ENCODE results near the gene KRTAP12-4.
"Not testable (repeated sequence)": the region's sequence is repeated elsewhere in the genome, so short reads cannot be mapped to it uniquely, and the experiment has no call there.

The KRTAP12-4 gene

DNA sequence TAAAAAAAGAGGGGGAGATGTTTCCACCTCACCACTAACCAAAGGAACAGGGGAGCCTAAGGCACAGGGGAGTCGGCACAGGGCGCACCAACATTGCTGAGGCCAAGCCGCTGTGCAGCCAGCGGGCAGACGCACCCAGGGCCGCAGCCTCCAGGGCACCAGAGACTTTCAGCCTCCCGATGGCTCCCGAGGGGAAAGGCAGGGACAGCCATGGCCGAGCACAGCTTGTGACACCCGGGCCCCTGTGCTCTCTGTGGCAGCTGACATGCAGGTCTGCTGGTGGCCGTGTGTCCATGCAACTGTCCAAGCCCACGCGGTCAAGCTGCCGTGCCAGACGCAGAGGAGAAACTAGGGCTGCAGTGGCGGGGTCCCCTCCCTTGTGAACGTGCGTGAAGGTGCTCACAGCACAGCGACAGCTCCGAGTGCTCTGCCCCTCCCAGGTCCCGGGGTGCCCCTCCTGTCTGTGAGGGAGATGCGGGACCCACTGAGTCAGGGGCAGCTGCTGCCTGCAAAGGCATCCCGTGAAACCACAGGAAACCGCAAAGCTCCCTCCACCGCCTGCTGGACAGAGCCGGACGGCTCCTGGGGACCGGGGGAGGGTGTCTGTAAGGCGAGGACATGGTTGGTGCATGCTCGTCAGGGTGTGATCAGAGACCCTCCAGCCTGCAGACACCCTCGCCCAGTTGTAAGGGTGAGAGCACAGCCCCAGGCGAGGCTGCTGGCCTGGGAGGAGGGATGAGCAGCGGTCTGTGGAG, 5.7 kb downstream of the KRTAP12-4 start:
- H3K4me3 ChIP-seq (ENCODE audit: low read depth, low read length), result no peak overlapping the region
- no peak for DNase-seq (ENCODE audit: low read depth)
- TF ChIP-seq, protein P1, sequence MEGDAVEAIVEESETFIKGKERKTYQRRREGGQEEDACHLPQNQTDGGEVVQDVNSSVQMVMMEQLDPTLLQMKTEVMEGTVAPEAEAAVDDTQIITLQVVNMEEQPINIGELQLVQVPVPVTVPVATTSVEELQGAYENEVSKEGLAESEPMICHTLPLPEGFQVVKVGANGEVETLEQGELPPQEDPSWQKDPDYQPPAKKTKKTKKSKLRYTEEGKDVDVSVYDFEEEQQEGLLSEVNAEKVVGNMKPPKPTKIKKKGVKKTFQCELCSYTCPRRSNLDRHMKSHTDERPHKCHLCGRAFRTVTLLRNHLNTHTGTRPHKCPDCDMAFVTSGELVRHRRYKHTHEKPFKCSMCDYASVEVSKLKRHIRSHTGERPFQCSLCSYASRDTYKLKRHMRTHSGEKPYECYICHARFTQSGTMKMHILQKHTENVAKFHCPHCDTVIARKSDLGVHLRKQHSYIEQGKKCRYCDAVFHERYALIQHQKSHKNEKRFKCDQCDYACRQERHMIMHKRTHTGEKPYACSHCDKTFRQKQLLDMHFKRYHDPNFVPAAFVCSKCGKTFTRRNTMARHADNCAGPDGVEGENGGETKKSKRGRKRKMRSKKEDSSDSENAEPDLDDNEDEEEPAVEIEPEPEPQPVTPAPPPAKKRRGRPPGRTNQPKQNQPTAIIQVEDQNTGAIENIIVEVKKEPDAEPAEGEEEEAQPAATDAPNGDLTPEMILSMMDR (IDR thresholded peaks at IDR 0.05; ENCODE audit: low read depth, low read length, missing control alignments), result no peak
- in situ Hi-C loops (cut with HindIII; ENCODE audit: low sequenced_read_pairs), result loop anchor here (5.0 kb wide), 1 partner anchor 44 kb away; no protein-coding TSS in a partner anchor

DNA sequence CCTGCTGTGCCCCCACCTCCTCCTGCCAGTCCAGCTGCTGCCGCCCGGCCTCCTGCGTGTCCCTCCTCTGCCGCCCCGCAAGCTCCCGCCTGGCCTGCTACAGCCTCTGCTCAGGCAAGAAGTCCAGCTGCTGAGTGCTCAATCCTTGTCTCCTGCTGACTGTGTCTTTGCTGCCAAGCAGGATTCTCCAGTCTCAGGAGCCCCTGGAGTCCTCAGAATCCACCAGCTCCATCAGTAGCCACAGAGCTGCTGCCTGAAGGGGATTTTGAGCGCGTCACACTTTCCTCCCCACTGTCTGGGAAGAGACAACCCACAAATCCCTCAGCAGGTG, 7.3 kb downstream of the KRTAP12-4 start:
- no peak overlapping the region for H3K4me3 ChIP-seq (ENCODE audit: low read depth, low read length)
- TF ChIP-seq, protein P1 (IDR thresholded peaks at IDR 0.05; ENCODE audit: low read depth, low read length, missing control alignments), result no peak
- in situ Hi-C loops (cut with HindIII; ENCODE audit: low sequenced_read_pairs), result loop anchor here (5.0 kb wide), 1 partner anchor 45 kb away; no protein-coding TSS in a partner anchor
- no peak for DNase-seq (ENCODE audit: low read depth)

DNA sequence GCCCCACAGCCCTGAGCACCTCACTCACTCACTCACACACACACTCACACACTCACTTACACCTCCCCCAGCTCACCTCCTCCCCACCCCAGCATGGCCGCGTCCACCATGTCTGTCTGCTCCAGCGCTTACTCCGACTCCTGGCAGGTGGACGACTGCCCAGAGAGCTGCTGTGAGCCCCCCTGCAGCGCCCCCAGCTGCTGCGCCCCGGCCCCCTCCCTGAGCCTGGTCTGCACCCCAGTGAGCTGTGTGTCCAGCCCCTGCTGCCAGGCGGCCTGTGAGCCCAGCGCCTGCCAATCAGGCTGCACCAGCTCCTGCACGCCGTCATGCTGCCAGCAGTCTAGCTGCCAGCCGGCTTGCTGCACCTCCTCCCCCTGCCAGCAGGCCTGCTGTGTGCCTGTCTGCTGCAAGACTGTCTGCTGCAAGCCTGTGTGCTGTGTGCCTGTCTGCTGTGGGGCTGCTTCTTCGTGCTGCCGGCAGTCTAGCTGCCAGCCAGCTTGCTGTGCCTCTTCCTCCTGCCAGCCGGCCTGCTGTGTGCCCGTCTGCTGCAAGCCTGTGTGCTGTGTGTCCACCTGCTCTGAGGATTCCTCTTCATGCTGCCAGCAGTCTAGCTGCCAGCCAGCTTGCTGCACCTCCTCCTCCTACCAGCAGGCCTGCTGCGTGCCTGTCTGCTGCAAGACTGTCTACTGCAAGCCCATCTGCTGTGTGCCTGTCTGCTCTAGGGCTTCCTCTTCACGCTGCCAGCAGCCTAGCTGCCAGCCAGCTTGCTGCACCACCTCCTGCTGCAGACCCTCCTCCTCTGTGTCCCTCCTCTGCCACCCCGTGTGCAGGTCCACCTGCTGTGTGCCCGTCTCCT, 7.9 kb downstream of the KRTAP12-4 start, which contains the start of gene KRTAP10-11:
Gene KRTAP10-11, plus strand, starts transcription at position 49 of the 856 bp plus-strand sequence. Its CDS starts 45 bp downstream, at position 94.
- H3K4me3 ChIP-seq (ENCODE audit: low read depth, low read length); DNase-seq (ENCODE audit: low read depth): not testable (repeated sequence)
- in situ Hi-C loops (cut with HindIII; ENCODE audit: low sequenced_read_pairs), result loop anchor here (5.0 kb wide), 1 partner anchor 46 kb away; no protein-coding TSS in a partner anchor

DNA sequence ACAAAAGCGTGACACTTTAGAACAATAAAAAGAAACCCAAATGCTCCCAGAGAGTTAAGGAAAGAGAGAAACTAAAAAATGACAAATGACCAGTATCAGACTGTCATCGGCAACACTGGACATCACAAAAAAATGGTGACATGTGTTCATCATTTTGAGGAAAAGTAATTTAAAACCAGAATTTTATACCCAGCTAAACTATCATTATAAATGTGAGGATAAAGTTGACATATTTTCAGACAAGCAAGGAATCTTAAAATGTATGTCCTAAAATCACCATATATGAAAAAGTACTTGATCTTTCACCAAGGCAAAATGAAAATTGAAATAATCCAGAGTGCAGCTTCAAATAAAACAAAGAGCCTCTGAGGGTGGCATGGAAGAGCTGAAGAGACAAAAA, 9.6 kb downstream of the KRTAP12-4 start:
- in situ Hi-C loops (cut with HindIII; ENCODE audit: low sequenced_read_pairs), result loop anchor here (5.0 kb wide), 1 partner anchor 47 kb away; no protein-coding TSS in a partner anchor

DNA sequence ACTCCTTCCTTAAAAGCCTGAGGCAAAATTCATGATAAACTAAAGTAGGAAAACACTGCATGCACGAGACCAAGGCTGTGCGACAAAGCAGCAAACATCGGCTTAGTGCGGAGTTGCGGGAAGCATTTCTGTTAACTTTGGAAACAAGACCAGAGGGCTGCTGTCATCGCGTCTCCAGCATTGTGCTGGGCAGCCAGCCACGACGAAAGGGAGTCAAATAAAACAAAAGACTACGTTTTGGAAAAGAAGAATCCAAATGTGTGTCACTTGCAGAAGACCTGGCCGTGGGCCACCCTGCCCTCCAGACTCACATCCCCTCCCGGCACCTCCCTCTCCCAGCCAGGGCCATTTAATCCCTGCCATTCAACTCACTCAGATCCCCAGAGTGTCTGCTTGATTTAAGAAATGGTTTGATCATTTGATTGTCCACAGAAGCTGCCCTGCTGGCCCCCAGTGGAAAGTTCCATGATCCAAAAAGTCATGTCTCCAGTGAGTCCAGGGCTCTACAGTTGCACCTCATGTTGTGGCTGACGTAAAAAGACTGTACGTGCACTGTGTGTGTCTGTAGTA, 10.6 kb downstream of the KRTAP12-4 start:
- no peak for DNase-seq (ENCODE audit: low read depth)
- in situ Hi-C loops (cut with HindIII; ENCODE audit: low sequenced_read_pairs), result no loop called here

More for the DNA sequence above, 9.6 kb downstream of the KRTAP12-4 start:
- TF ChIP-seq, protein P1 (IDR thresholded peaks at IDR 0.05; ENCODE audit: low read depth, low read length, missing control alignments), result no peak
- no peak for DNase-seq (ENCODE audit: low read depth)
- no peak overlapping the region for H3K4me3 ChIP-seq (ENCODE audit: low read depth, low read length)

DNA sequence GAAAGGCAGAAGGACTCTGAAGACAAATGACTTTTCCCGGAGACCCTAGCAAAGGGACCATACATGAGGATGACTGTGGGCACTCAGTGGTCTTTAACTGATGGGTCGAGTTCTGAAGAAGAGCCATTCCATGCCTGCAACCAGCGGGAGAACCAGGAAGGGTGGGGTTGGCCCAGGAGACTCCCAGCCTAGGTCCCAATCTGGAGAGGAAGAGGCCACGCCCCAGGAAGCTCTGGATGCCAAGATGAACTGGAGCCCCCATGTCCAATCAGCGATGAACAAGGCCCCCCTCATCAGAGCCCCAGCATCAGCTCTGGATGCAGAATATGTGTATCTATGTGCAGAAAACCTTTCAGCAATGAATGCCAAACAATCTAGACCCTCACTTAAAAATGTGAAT, 13.7 kb downstream of the KRTAP12-4 start:
- TF ChIP-seq, protein P1 (IDR thresholded peaks at IDR 0.05; ENCODE audit: low read depth, low read length, missing control alignments), result no peak
- no peak for DNase-seq (ENCODE audit: low read depth)
- in situ Hi-C loops (cut with HindIII; ENCODE audit: low sequenced_read_pairs), result no loop called here
- H3K4me3 ChIP-seq (ENCODE audit: low read depth, low read length), result no peak overlapping the region

More for the DNA sequence above, 10.6 kb downstream of the KRTAP12-4 start:
- TF ChIP-seq, protein P1 (IDR thresholded peaks at IDR 0.05; ENCODE audit: low read depth, low read length, missing control alignments), result no peak
- H3K4me3 ChIP-seq (ENCODE audit: low read depth, low read length), result no peak overlapping the region
